ENCODE data around the gene CLSTN2. TPM values are rescaled to one million over a fixed set of nuclear protein-coding genes. Genes with fewer than 3 reads are reported as not detected.

The CLSTN2 gene
- total RNA-seq, 1 experiment from 2014 or later = 0.02 TPM

DNA sequence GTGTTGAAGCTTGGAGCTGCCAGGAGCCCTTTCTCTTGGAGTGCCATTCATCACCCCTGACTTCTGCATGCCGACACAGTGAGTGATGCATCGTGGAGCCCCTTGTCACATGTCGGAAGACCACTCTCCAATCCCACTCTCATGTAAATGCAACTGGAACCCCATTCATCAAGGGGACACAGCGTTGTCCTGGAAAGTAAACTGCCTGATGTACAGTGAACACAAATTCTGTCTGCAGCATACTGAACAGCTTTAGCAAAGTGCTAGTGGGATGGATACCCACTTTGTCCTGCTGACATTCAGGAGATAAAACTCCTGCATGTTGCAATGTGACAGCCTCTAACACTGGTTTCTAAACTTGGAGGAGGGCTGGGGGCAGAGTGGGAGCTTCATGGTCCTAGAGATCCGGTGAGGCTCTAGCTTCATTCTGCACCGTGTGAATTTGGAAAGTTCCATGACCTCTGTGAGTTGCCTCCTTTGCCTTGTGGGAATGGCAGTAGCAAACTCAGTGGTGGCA is 194.8 kb downstream of the CLSTN2 start:
- ATAC-seq = no peak
- CTCF ChIA-PET = interaction anchor here (1.4 to 1.5 kb wide), 2 partner anchors 21 to 734 kb away, joined by 3 to 5 read pairs; no protein-coding TSS in a partner anchor
- no peak for TF ChIP-seq POLR2AphosphoS5 (IDR thresholded peaks at IDR 0.05; ENCODE audit: low read depth, low read length)
- no peak for TF ChIP-seq SIN3A (IDR thresholded peaks at IDR 0.05; ENCODE audit: low read depth)

DNA sequence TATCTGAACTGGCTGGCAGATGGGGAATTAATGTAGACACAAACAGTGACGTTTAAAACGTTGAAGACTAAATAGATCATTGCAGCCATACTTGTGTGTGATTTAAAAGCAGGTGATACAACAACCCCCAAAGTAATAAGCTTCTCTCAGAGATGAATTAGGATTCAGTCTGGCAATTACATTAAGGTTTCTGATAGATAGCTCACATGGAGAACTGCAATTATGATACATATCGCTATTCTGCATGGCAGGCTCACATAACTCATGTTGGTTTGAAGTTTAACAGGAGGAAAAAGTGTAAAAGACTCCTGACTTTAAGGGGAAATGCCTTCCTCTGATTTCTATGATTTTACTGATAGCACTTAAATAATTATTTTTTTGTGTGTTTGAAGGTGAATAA is 196.9 kb downstream of the CLSTN2 start:
- CTCF ChIA-PET = no interaction called here
- intact Hi-C loops (cut with micrococcal nuclease) = no loop called here
- Histone ChIP-seq H3K4me3 (replicated peaks in 1 of 2; ENCODE audit: low read depth in 1 of 2, low read length in 2 of 2) (no peak overlapping the region), H2AFZ (ENCODE audit: low read depth, low read length, poor library complexity, severe bottlenecking) (no peak overlapping the region), H3K27ac (ENCODE audit: low read depth, low read length) (no peak overlapping the region), H4K20me1 (ENCODE audit: insufficient read depth) (no peaks in the 10 kb centered on the region), H3K4me1 (ENCODE audit: control insufficient read depth in 1 of 2, insufficient read depth in 2 of 2, low read length in 2 of 2) (no peaks in the 10 kb centered on the region), H3K9me2 (ENCODE audit: insufficient read depth) (no peaks in the 10 kb centered on the region), H3K36me3 (ENCODE audit: control insufficient read depth in 1 of 2, insufficient read depth in 2 of 2, low read length in 2 of 2) (no peaks in the 10 kb centered on the region), H3K9ac (ENCODE audit: low read length) (no peak overlapping the region), H3K4me2 (ENCODE audit: low read length) (no peak overlapping the region), H3K9me3 (ENCODE audit: control insufficient read depth in 1 of 2, insufficient read depth in 1 of 2, low read depth in 1 of 2, low read length in 2 of 2) (no peaks in the 10 kb centered on the region), H3K79me2 (ENCODE audit: insufficient read depth, low read length) (no peaks in the 10 kb centered on the region), H3K27me3 (ENCODE audit: insufficient read depth, low read length) (peaks cover 48% of the 10 kb centered on the region)
- TF ChIP-seq CBX3 (IDR thresholded peaks at IDR 0.05; ENCODE audit: low read depth) (no peak), SRF (IDR thresholded peaks at IDR 0.05; ENCODE audit: low read depth) (no peak), JUND (IDR thresholded peaks at IDR 0.05) (no peak), CEBPB (IDR thresholded peaks at IDR 0.05; ENCODE audit: low read depth) (no peak), YY1 (IDR thresholded peaks at IDR 0.05; ENCODE audit: extremely low read depth, insufficient replicate concordance, low read depth, low read length) (no peak), POLR2A (IDR thresholded peaks at IDR 0.05; ENCODE audit: borderline replicate concordance, extremely low read depth, insufficient read depth, insufficient read length) (no peak), EGR1 (IDR thresholded peaks at IDR 0.05; ENCODE audit: low read depth) (no peak), TCF7L2 (IDR thresholded peaks at IDR 0.05; ENCODE audit: borderline replicate concordance, extremely low read depth, insufficient read depth, insufficient read length) (no peak), RAD21 (IDR thresholded peaks at IDR 0.05; ENCODE audit: low read depth) (no peak), ZFX (IDR thresholded peaks at IDR 0.05) (no peak)
- TF ChIP-seq, protein P1, sequence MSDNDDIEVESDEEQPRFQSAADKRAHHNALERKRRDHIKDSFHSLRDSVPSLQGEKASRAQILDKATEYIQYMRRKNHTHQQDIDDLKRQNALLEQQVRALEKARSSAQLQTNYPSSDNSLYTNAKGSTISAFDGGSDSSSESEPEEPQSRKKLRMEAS (IDR thresholded peaks at IDR 0.05) = no peak
- TF ChIP-seq, protein P2, sequence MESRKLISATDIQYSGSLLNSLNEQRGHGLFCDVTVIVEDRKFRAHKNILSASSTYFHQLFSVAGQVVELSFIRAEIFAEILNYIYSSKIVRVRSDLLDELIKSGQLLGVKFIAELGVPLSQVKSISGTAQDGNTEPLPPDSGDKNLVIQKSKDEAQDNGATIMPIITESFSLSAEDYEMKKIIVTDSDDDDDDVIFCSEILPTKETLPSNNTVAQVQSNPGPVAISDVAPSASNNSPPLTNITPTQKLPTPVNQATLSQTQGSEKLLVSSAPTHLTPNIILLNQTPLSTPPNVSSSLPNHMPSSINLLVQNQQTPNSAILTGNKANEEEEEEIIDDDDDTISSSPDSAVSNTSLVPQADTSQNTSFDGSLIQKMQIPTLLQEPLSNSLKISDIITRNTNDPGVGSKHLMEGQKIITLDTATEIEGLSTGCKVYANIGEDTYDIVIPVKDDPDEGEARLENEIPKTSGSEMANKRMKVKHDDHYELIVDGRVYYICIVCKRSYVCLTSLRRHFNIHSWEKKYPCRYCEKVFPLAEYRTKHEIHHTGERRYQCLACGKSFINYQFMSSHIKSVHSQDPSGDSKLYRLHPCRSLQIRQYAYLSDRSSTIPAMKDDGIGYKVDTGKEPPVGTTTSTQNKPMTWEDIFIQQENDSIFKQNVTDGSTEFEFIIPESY (IDR thresholded peaks at IDR 0.05; ENCODE audit: extremely low read depth, insufficient replicate concordance, low read length) = no peak
- TF ChIP-seq, protein P3, sequence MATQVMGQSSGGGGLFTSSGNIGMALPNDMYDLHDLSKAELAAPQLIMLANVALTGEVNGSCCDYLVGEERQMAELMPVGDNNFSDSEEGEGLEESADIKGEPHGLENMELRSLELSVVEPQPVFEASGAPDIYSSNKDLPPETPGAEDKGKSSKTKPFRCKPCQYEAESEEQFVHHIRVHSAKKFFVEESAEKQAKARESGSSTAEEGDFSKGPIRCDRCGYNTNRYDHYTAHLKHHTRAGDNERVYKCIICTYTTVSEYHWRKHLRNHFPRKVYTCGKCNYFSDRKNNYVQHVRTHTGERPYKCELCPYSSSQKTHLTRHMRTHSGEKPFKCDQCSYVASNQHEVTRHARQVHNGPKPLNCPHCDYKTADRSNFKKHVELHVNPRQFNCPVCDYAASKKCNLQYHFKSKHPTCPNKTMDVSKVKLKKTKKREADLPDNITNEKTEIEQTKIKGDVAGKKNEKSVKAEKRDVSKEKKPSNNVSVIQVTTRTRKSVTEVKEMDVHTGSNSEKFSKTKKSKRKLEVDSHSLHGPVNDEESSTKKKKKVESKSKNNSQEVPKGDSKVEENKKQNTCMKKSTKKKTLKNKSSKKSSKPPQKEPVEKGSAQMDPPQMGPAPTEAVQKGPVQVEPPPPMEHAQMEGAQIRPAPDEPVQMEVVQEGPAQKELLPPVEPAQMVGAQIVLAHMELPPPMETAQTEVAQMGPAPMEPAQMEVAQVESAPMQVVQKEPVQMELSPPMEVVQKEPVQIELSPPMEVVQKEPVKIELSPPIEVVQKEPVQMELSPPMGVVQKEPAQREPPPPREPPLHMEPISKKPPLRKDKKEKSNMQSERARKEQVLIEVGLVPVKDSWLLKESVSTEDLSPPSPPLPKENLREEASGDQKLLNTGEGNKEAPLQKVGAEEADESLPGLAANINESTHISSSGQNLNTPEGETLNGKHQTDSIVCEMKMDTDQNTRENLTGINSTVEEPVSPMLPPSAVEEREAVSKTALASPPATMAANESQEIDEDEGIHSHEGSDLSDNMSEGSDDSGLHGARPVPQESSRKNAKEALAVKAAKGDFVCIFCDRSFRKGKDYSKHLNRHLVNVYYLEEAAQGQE (IDR thresholded peaks at IDR 0.05; ENCODE audit: low read depth) = no peak
- TF ChIP-seq, protein P4, sequence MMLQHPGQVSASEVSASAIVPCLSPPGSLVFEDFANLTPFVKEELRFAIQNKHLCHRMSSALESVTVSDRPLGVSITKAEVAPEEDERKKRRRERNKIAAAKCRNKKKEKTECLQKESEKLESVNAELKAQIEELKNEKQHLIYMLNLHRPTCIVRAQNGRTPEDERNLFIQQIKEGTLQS (IDR thresholded peaks at IDR 0.05) = no peak
- RAD21 ChIA-PET (ENCODE audit: low non-redundant PET in 1 of 2, low total read pairs in 2 of 2, uncharacterized antibody in 2 of 2, unreplicated experiment in 2 of 2) = no interaction called here
- BruUV-seq (replicated peaks) = no TSS peak
- ATAC-seq = no peak
- POLR2A ChIA-PET = no interaction called here
- DNase-seq (ENCODE audit: low read depth, low spot score) = no peak

More for the DNA sequence above, 194.8 kb downstream of the CLSTN2 start:
- no peaks in the 10 kb centered on the region for H3K9me3 ChIP-seq (ENCODE audit: control insufficient read depth in 1 of 2, insufficient read depth in 1 of 2, low read depth in 1 of 2, low read length in 2 of 2)
- no peaks in the 10 kb centered on the region for H3K4me1 ChIP-seq (ENCODE audit: control insufficient read depth in 1 of 2, insufficient read depth in 2 of 2, low read length in 2 of 2)
- H3K27me3 ChIP-seq (ENCODE audit: insufficient read depth, low read length) = peaks cover 35% of the 10 kb centered on the region
- H3K9ac ChIP-seq (ENCODE audit: low read length) = no peak overlapping the region
- no peaks in the 10 kb centered on the region for H3K79me2 ChIP-seq (ENCODE audit: insufficient read depth, low read length)
- H3K27ac ChIP-seq (ENCODE audit: low read depth, low read length) = no peak overlapping the region
- no peaks in the 10 kb centered on the region for H3K9me2 ChIP-seq (ENCODE audit: insufficient read depth)
- DNase-seq (ENCODE audit: low read depth, low spot score) = no peak
- H2AFZ ChIP-seq (ENCODE audit: low read depth, low read length, poor library complexity, severe bottlenecking) = no peak overlapping the region
- no peaks in the 10 kb centered on the region for H4K20me1 ChIP-seq (ENCODE audit: insufficient read depth)
- RAD21 ChIA-PET (ENCODE audit: low non-redundant PET in 1 of 2, low total read pairs in 2 of 2, uncharacterized antibody in 2 of 2, unreplicated experiment in 2 of 2) = no interaction called here
- H3K36me3 ChIP-seq (ENCODE audit: control insufficient read depth in 1 of 2, insufficient read depth in 2 of 2, low read length in 2 of 2) = no peaks in the 10 kb centered on the region
- BruUV-seq (replicated peaks) = no TSS peak
- H3K4me2 ChIP-seq (ENCODE audit: low read length) = no peak overlapping the region
- intact Hi-C loops (cut with micrococcal nuclease) = loop anchor here (5.0 kb wide), 1 partner anchor 1062 kb away; no protein-coding TSS in a partner anchor
- H3K4me3 ChIP-seq (replicated peaks in 1 of 2; ENCODE audit: low read depth in 1 of 2, low read length in 2 of 2) = no peak overlapping the region
- POLR2A ChIA-PET = interaction anchor here (1.1 kb wide), 1 partner anchor 10 kb away, joined by 3 read pairs; no protein-coding TSS in a partner anchor

Measured in HCT116 (cell line).